DND-41 (cell line): ENCODE results near the gene TREH.
"Not testable (repeated sequence)": the region's sequence is repeated elsewhere in the genome, so short reads cannot be mapped to it uniquely, and the experiment has no call there.

ENCODE experiments used
- EZH2 ChIP-seq: IDR thresholded peaks from 3 replicates; pipeline ENCODE4 v1.6.1; 2012; ENCODE audit warnings: borderline replicate concordance, low read depth, mild to moderate bottlenecking, moderate library complexity, low read length, inconsistent platforms; ENCODE audit not compliant: severe bottlenecking
- TF ChIP-seq, protein P1 (sequence below): IDR thresholded peaks from 2 replicates; pipeline ENCODE4 v1.5.1; 2012; ENCODE audit warnings: borderline replicate concordance, low read length, moderate library complexity, mild to moderate bottlenecking; ENCODE audit not compliant: poor library complexity, severe bottlenecking; ENCODE audit errors: extremely low read depth

DNA sequence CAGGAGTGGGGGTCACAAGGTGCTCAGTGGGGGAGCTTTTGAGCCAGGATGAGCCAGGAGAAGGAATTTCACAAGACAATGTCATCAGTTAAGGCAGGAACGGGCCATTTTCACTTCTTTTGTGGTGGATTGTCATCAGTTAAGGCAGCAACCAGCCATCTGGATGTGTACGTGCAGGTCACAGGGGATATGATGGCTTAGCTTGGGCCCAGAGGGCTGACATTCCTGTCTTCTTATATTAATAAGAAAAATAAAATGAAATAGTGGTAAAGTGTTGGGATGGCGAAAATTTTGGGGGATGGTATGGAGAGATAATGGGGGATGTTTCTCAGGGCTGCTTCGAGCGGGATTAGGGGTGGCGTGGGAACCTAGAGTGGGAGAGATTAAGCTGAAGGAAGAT lies 37.8 kb upstream of the TREH start:
- TF ChIP-seq, protein P1, sequence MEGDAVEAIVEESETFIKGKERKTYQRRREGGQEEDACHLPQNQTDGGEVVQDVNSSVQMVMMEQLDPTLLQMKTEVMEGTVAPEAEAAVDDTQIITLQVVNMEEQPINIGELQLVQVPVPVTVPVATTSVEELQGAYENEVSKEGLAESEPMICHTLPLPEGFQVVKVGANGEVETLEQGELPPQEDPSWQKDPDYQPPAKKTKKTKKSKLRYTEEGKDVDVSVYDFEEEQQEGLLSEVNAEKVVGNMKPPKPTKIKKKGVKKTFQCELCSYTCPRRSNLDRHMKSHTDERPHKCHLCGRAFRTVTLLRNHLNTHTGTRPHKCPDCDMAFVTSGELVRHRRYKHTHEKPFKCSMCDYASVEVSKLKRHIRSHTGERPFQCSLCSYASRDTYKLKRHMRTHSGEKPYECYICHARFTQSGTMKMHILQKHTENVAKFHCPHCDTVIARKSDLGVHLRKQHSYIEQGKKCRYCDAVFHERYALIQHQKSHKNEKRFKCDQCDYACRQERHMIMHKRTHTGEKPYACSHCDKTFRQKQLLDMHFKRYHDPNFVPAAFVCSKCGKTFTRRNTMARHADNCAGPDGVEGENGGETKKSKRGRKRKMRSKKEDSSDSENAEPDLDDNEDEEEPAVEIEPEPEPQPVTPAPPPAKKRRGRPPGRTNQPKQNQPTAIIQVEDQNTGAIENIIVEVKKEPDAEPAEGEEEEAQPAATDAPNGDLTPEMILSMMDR: not testable (repeated sequence)
- TF ChIP-seq EZH2: not testable (repeated sequence)
